Breast epithelium (tissue), 4 donors: ENCODE data around the gene SPTBN5. TPM values are rescaled to one million over a fixed set of nuclear protein-coding genes. Genes with fewer than 3 reads are reported as not detected.

ENCODE experiments used
- DNase-seq, 2 donors: peaks; one replicate each; pipeline ENCODE4 v3.0.0-alpha.2; 2019; ENCODE audit warnings: low spot score in 2 of 2
- H3K27ac ChIP-seq, 2 donors: fragments of 200-600 bp; sonication (generic) in 1 of 2; one replicate each; pipeline ENCODE4 v1.5.1; 2016 to 2019; ENCODE audit warnings: mild to moderate bottlenecking in 1 of 2
- H3K27me3 ChIP-seq, 2 donors: fragments of 200-600 bp; sonication (generic) in 1 of 2; one replicate each; pipeline versions ENCODE4 v1.5.1 to v1.6.0; 2017 to 2019; ENCODE audit warnings: control low read depth in 1 of 2, mild to moderate bottlenecking in 1 of 2
- H3K36me3 ChIP-seq: fragments of 200-600 bp; one replicate; pipeline ENCODE4 v1.5.1; 2019
- H3K4me1 ChIP-seq, 2 donors: fragments of 200-600 bp; sonication (generic); one replicate each; pipeline ENCODE4 v1.5.1; 2016 to 2019; ENCODE audit warnings: control low read depth in 1 of 2
- H3K4me3 ChIP-seq, 3 donors: fragments of 200-600 bp; sonication (generic); 1 replicate in 2 of 3; 2 replicates in 1 of 3; pipeline ENCODE4 v1.5.1; 2016 to 2019; ENCODE audit warnings: mild to moderate bottlenecking in 3 of 3, moderate library complexity in 2 of 3
- H3K9me3 ChIP-seq, 2 donors: fragments of 200-600 bp; sonication (generic) in 1 of 2; one replicate each; pipeline ENCODE4 v1.5.1; 2016 to 2019; ENCODE audit warnings: control low read depth in 1 of 2
- POLR2A ChIP-seq: fragments of 450-650 bp; IDR thresholded peaks from one replicate; pipeline ENCODE4 v1.6.1; 2016; ENCODE audit warnings: antibody characterized with exemption, mild to moderate bottlenecking, moderate library complexity
- POLR2AphosphoS5 ChIP-seq, 3 donors: sonication (generic); formaldehyde crosslinking; IDR thresholded peaks; one replicate each; pipeline ENCODE4 v1.6.1; 2017; ENCODE audit warnings: antibody characterized with exemption in 3 of 3
- intact Hi-C: fragments of 100-400 bp; cut with DNase I; formaldehyde crosslinking; loops from one replicate; pipeline ENCODE4 v1.15.1; 2023; ENCODE audit warnings: low total_unique reads
- total RNA-seq, 3 donors: library from RNA; depleted of rRNA; stranded (reverse); fragments of >200 nt; gene quantifications; one replicate each; pipeline ENCODE4 v1.1.0, GENCODE V29; 2016
- TF ChIP-seq, protein P1 (sequence below), 3 donors: fragments of 450-650 bp; IDR thresholded peaks; one replicate each; pipeline ENCODE4 v1.5.1; 2016 to 2017; ENCODE audit warnings: antibody characterized with exemption in 3 of 3, mild to moderate bottlenecking in 3 of 3, moderate library complexity in 3 of 3

Gene SPTBN5
- total RNA-seq, 3 donors from 2014 or later, result 0.16 to 2.3 (median 2.0) TPM

DNA sequence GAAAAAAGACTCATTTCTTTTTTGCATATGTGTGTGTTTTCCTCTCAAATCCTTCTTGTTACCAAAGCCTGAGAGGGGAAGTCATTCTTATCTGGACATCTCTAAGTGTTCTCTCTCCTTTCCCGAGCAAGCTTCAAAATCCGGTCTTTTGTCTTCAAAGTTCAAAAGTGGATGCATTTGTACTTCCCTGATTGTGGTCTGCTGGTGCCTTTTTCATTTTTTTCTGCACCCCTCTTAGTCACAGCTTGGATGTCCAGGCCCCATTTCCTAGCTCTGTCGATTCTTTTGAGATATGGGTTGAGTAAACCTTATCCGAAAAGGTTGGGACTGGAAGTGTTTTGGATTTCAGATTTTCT lies 43.7 kb upstream of the SPTBN5 start:
- intact Hi-C loops, result no loop called here
- no peak for DNase-seq
- H3K4me3 ChIP-seq, result no peak overlapping the region
- H3K27me3 ChIP-seq, result no peaks in the 10 kb centered on the region
- peaks cover 6 to 24% of the 10 kb centered on the region in 2 donors for H3K4me1 ChIP-seq
- TF ChIP-seq, protein P1, sequence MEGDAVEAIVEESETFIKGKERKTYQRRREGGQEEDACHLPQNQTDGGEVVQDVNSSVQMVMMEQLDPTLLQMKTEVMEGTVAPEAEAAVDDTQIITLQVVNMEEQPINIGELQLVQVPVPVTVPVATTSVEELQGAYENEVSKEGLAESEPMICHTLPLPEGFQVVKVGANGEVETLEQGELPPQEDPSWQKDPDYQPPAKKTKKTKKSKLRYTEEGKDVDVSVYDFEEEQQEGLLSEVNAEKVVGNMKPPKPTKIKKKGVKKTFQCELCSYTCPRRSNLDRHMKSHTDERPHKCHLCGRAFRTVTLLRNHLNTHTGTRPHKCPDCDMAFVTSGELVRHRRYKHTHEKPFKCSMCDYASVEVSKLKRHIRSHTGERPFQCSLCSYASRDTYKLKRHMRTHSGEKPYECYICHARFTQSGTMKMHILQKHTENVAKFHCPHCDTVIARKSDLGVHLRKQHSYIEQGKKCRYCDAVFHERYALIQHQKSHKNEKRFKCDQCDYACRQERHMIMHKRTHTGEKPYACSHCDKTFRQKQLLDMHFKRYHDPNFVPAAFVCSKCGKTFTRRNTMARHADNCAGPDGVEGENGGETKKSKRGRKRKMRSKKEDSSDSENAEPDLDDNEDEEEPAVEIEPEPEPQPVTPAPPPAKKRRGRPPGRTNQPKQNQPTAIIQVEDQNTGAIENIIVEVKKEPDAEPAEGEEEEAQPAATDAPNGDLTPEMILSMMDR (IDR thresholded peaks at IDR 0.05), result no peak
- TF ChIP-seq POLR2AphosphoS5 (IDR thresholded peaks at IDR 0.05), result no peak
- TF ChIP-seq POLR2A, result no peak
- no peaks in the 10 kb centered on the region for H3K9me3 ChIP-seq
- H3K36me3 ChIP-seq, result no peaks in the 10 kb centered on the region
- peak overlapping the region; percentile 29 to 72 for H3K27ac ChIP-seq

DNA sequence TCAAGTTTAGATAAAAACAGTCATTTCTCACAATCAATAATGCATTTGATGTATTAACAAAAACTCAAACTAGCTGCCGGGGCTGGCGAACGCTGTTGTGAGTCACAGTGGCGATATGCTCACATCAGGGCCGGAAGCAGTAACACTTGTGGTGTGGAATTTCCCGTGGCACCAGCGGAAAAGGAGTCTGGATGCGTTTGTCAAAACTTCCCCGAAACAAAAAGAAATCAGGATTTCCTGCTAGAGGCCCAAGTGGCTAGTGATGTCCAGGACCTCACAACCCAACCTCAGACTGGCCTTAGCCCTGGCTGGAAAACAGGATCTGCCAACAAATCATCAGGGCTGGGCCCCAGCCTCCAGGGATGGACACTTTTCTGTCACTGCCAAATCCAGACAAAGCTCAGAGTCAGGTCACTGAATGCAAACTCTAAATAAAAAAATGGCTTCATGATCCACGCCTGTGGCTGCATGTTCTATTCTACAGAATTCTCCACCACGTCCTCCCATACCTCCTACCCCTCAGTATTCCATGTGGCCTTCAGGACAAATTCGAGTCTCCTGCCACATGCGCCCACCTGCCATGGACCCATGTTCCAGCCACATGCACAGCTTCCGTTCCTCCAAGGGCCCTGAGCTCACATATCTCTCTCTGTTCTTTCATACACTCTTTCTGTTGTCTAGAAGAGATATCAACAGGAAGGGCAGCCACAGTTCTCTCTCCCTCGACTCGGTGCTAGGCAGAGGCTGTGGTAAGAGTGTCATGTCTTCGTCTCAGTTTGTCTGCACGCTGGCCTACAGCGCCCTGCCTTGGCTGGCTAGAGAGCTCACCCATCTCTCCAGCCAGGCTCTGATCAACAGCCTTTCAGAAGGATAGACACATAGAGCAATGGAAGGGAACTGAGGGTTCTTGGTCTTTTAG lies 43.1 kb upstream of the SPTBN5 start:
- H3K4me1 ChIP-seq, result peaks cover 6 to 30% of the 10 kb centered on the region in 2 donors
- H3K9me3 ChIP-seq, result no peaks in the 10 kb centered on the region
- no peak for DNase-seq
- no peak overlapping the region for H3K4me3 ChIP-seq
- TF ChIP-seq POLR2A (no peak), POLR2AphosphoS5 (IDR thresholded peaks at IDR 0.05) (peak in 2 of 3 donors; percentile 19 to 32)
- no peaks in the 10 kb centered on the region for H3K36me3 ChIP-seq
- no peaks in the 10 kb centered on the region for H3K27me3 ChIP-seq
- intact Hi-C loops, result no loop called here
- H3K27ac ChIP-seq, result peak overlapping the region; percentile 29 to 72

DNA sequence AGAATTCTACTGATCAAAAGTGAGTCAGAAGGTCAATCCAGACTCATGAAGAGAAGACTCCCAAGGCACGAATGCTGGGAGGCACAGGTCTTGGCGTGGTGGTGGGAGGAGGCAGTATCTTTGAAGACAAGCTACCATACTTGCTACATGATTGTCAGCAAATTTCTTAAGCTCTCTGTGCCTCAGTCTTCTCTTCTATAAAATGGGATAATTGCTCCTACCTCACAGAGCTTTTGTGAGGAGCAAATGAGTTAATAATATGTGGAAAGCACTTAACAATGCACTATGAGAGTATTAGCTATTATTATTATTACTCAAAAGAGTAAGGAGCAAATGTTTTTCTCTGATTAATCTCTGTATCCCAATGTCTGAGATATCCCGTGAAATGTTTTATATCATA lies 42.3 kb upstream of the SPTBN5 start:
- Histone ChIP-seq H3K9me3 (no peaks in the 10 kb centered on the region), H3K4me3 (no peak overlapping the region), H3K4me1 (peaks cover 6 to 30% of the 10 kb centered on the region in 2 donors), H3K27ac (peak overlapping the region; percentile 91 to 93), H3K27me3 (no peaks in the 10 kb centered on the region), H3K36me3 (no peaks in the 10 kb centered on the region)
- TF ChIP-seq POLR2AphosphoS5 (IDR thresholded peaks at IDR 0.05) (no peak), POLR2A (no peak)
- TF ChIP-seq, protein P1 (IDR thresholded peaks at IDR 0.05), result no peak
- DNase-seq, result no peak
- intact Hi-C loops, result no loop called here

DNA sequence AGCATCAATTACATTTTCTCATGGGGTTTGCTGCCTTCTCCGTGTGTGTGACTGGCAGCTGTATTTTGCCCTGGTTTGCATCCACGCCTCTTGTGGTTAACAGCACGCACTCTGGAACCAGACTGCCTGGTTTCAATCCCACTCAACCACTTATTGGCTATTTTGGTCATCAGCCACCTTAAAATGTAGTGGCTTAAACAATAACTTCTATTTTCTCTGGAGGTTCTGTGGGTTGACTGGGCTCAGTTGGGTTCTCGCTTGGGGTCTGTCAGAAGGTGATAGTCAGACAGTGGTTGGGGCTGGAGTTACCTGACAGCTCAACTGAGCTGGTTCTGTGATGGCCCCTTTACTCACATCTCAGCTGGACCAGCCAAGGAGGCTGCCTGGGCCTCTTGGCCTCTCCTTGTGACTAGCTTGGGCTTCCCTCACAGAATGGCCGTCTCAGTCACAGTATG lies 41.7 kb upstream of the SPTBN5 start:
- peak overlapping the region; percentile 91 to 93 for H3K27ac ChIP-seq
- no peaks in the 10 kb centered on the region for H3K9me3 ChIP-seq
- no peak for DNase-seq
- no peaks in the 10 kb centered on the region for H3K36me3 ChIP-seq
- H3K4me1 ChIP-seq, result peaks cover 6 to 30% of the 10 kb centered on the region in 2 donors
- H3K27me3 ChIP-seq, result no peaks in the 10 kb centered on the region
- no peak overlapping the region for H3K4me3 ChIP-seq
- TF ChIP-seq, protein P1 (IDR thresholded peaks at IDR 0.05), result no peak
- TF ChIP-seq POLR2AphosphoS5 (IDR thresholded peaks at IDR 0.05), result no peak
- TF ChIP-seq POLR2A, result no peak
- intact Hi-C loops, result no loop called here

DNA sequence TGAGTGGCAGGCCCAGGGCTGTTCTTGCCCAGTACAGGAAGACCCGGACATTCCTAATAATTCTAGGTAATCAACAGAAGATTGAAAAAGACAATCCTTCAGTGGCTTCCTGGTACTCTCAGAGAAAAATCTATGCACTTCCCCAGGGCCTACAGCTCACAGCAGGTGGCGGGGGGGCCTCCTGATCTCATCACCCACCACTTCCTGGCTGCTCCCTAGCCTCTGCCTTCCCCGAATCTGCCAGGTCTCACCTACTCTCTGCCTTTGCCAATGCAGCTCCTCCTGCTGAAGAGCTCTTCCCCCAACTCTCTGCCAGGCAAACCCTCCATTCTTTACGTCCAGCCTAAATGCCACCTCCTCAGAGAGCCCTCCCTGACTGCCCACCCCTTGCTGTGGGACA lies 41.0 kb upstream of the SPTBN5 start:
- H3K27me3 ChIP-seq, result no peaks in the 10 kb centered on the region
- peak in 1 of 3 donors; percentile 28 for TF ChIP-seq POLR2AphosphoS5 (IDR thresholded peaks at IDR 0.05)
- TF ChIP-seq, protein P1 (IDR thresholded peaks at IDR 0.05), result no peak
- peaks cover 6 to 36% of the 10 kb centered on the region in 2 donors for H3K4me1 ChIP-seq
- H3K4me3 ChIP-seq, result peak overlapping the region in 1 of 3 donors; percentile 17
- no peaks in the 10 kb centered on the region for H3K36me3 ChIP-seq
- DNase-seq, result peak; percentile 69 to 87
- intact Hi-C loops, result no loop called here
- H3K9me3 ChIP-seq, result no peaks in the 10 kb centered on the region
- H3K27ac ChIP-seq, result peak overlapping the region; percentile 91 to 93
